Spleen (tissue), 11 donors: ENCODE measurements around the gene TENM3. TPM values are rescaled to one million over a fixed set of nuclear protein-coding genes. Genes with fewer than 3 reads are reported as not detected.

ENCODE experiments used
- DNase-seq: peaks from one replicate; pipeline ENCODE4 v3.0.0-alpha.2; 2020
- H3K27ac ChIP-seq, 8 donors: fragments of 200-600 bp; sonication (generic) in 7 of 8; 1 replicate in 4 of 8; 2 replicates in 4 of 8; pipeline versions ENCODE4 v1.5.0 to v1.8.0; 2016 to 2021; ENCODE audit warnings: inconsistent platforms in 4 of 8, mild to moderate bottlenecking in 4 of 8, moderate library complexity in 1 of 8
- H3K27me3 ChIP-seq, 7 donors: fragments of 200-600 bp; sonication (generic) in 6 of 7; replicated peaks in 1 of 7; 1 replicate in 4 of 7; 2 replicates in 3 of 7; pipeline versions ENCODE4 v1.5.0 to v1.8.0; 2016 to 2021; ENCODE audit warnings: inconsistent platforms in 3 of 7, mild to moderate bottlenecking in 1 of 7
- H3K36me3 ChIP-seq, 6 donors: fragments of 200-600 bp; sonication (generic) in 5 of 6; 1 replicate in 4 of 6; 2 replicates in 2 of 6; pipeline versions ENCODE4 v1.5.0 to v1.8.0; 2016 to 2021; ENCODE audit warnings: inconsistent platforms in 2 of 6
- H3K4me1 ChIP-seq, 6 donors: fragments of 200-600 bp; sonication (generic) in 5 of 6; 1 replicate in 3 of 6; 2 replicates in 3 of 6; pipeline versions ENCODE4 v1.5.0 to v1.8.0; 2016 to 2021; ENCODE audit warnings: inconsistent platforms in 3 of 6
- H3K4me3 ChIP-seq, 8 donors: fragments of 200-600 bp; sonication (generic) in 7 of 8; 1 replicate in 4 of 8; 2 replicates in 4 of 8; pipeline versions ENCODE4 v1.5.0 to v1.8.0; 2016 to 2021; ENCODE audit warnings: inconsistent platforms in 4 of 8, mild to moderate bottlenecking in 4 of 8, moderate library complexity in 2 of 8
- H3K9me3 ChIP-seq, 8 donors: fragments of 200-600 bp; sonication (generic) in 7 of 8; 1 replicate in 4 of 8; 2 replicates in 4 of 8; pipeline versions ENCODE4 v1.5.0 to v1.8.0; 2016 to 2021; ENCODE audit warnings: inconsistent platforms in 4 of 8
- CTCF ChIP-seq, 11 experiments: fragments of 200-600 bp in 7 of 11; fragments of 450-650 bp in 4 of 11; sonication (generic) in 4 of 11; IDR thresholded peaks in 8 of 11; conservative IDR thresholded peaks in 3 of 11; 1 replicate in 7 of 11; 2 replicates in 4 of 11; pipeline versions ENCODE4 v1.4.0 to v1.8.0; 2016 to 2021; ENCODE audit warnings: antibody characterized with exemption in 11 of 11, inconsistent platforms in 4 of 11, mild to moderate bottlenecking in 1 of 11
- POLR2A ChIP-seq, 3 donors: fragments of 450-650 bp; IDR thresholded peaks; one replicate each; pipeline ENCODE4 v1.5.1; 2017; ENCODE audit warnings: antibody characterized with exemption in 3 of 3, mild to moderate bottlenecking in 1 of 3
- POLR2AphosphoS5 ChIP-seq, 3 donors: sonication (generic); formaldehyde crosslinking; IDR thresholded peaks; one replicate each; pipeline ENCODE4 v1.5.1; 2017; ENCODE audit warnings: antibody characterized with exemption in 3 of 3
- WGBS, 5 donors: extraction: QIAGEN DNeasy Blood & Tissue Kit in 3 of 5; methylation state at CpG; one replicate each; pipeline versions ENCODE4 v1.1.5 to v1.1.7; 2013 to 2018; 5-methylcytosine and 5-hydroxymethylcytosine counted together
- intact Hi-C: fragments of 100-400 bp; cut with DNase I; formaldehyde crosslinking; loops from one replicate; pipeline ENCODE4 v1.15.0; 2023; ENCODE audit warnings: low total_unique reads
- polyA plus RNA-seq, 3 donors: library from polyadenylated mRNA; stranded (reverse); fragments of 200-250 nt; gene quantifications; one replicate each; pipeline ENCODE4 v1.2.1, GENCODE V29; 2013
- total RNA-seq, 7 donors: library from RNA; depleted of rRNA in 3 of 7; stranded (reverse); fragments of >200 nt in 3 of 7; fragmentation: NEBNext Ultra II Directional in 4 of 7; extraction: Animal tissue kit (Norgen Biotek cat#: 25700) in 4 of 7; gene quantifications; one replicate each; pipeline versions ENCODE4 v1.1.0 to v1.2.1, GENCODE V29; 2016 to 2021
- donor health status: healthy with polysubstance abuse.
- donor health status: DM: no; HTN: no; CAD: no; lungs with moderate emphysema.
- donor health status: DM: no; HTN: no; CAD: no.
- donor health status: Bipolar disorder and iron deficiency.
- donor health status: healthy.
- donor health status: DM: no; HTN: no; CAD: no.
- donor health status: DM: yes; HTN: yes; CAD: no.

TENM3 gene
- total and polyA plus RNA-seq, 10 donors: 0.37 to 45.6 (median 17.7) TPM

GRCh38 chr4:182819751-182820150, 576.5 kb downstream of the TENM3 start:
- no peak for TF ChIP-seq POLR2AphosphoS5 (IDR thresholded peaks at IDR 0.05)
- TF ChIP-seq POLR2A (IDR thresholded peaks at IDR 0.05): no peak
- TF ChIP-seq CTCF (IDR thresholded peaks at IDR 0.05 in 8 of 11, conservative IDR thresholded peaks at IDR 0.05 in 3 of 11): no peak
- no peaks in the 10 kb centered on the region for H3K9me3 ChIP-seq
- no peak overlapping the region for H3K4me3 ChIP-seq
- intact Hi-C loops: no loop called here
- no peaks in the 10 kb centered on the region for H3K27me3 ChIP-seq
- DNase-seq: no peak
- H3K4me1 ChIP-seq: no peaks in the 10 kb centered on the region
- H3K27ac ChIP-seq: no peak overlapping the region
- no peaks in the 10 kb centered on the region for H3K36me3 ChIP-seq
- WGBS, 5 donors: 86 to 95% (median 89%) methylated on average over 7 of the region's 7 CpGs

GRCh38 chr4:182822554-182822953, 579.4 kb downstream of the TENM3 start:
- WGBS, 5 donors: 73 to 90% (median 83%) methylated on average over 11 of the region's 11 CpGs
- H3K9me3 ChIP-seq: no peaks in the 10 kb centered on the region
- no peak for TF ChIP-seq POLR2A (IDR thresholded peaks at IDR 0.05)
- TF ChIP-seq POLR2AphosphoS5 (IDR thresholded peaks at IDR 0.05): no peak
- TF ChIP-seq CTCF (IDR thresholded peaks at IDR 0.05 in 8 of 11, conservative IDR thresholded peaks at IDR 0.05 in 3 of 11): no peak
- peaks cover 0 to 28% (median 3%) of the 10 kb centered on the region in 7 donors for H3K27me3 ChIP-seq
- intact Hi-C loops: no loop called here
- no peak for DNase-seq
- no peak overlapping the region for H3K4me3 ChIP-seq
- H3K4me1 ChIP-seq: no peaks in the 10 kb centered on the region
- H3K27ac ChIP-seq: no peak overlapping the region
- H3K36me3 ChIP-seq: no peaks in the 10 kb centered on the region

GRCh38 chr4:182823576-182823975, 580.4 kb downstream of the TENM3 start:
- Histone ChIP-seq H3K27me3 (peaks cover 0 to 34% (median 3%) of the 10 kb centered on the region in 7 donors), H3K4me1 (no peaks in the 10 kb centered on the region), H3K36me3 (no peaks in the 10 kb centered on the region), H3K4me3 (no peak overlapping the region), H3K27ac (no peak overlapping the region), H3K9me3 (no peaks in the 10 kb centered on the region)
- 16 to 34% (median 28%) methylated on average over 1 of the region's 1 CpG for WGBS, 5 donors
- no peak for TF ChIP-seq POLR2A (IDR thresholded peaks at IDR 0.05)
- no peak for TF ChIP-seq POLR2AphosphoS5 (IDR thresholded peaks at IDR 0.05)
- no peak for TF ChIP-seq CTCF (IDR thresholded peaks at IDR 0.05 in 8 of 11, conservative IDR thresholded peaks at IDR 0.05 in 3 of 11)
- intact Hi-C loops: no loop called here
- DNase-seq: no peak

GRCh38 chr4:182825003-182825402, 581.8 kb downstream of the TENM3 start:
- TF ChIP-seq POLR2AphosphoS5 (IDR thresholded peaks at IDR 0.05) (no peak), CTCF (IDR thresholded peaks at IDR 0.05 in 8 of 11, conservative IDR thresholded peaks at IDR 0.05 in 3 of 11) (no peak), POLR2A (IDR thresholded peaks at IDR 0.05) (no peak)
- H3K4me1 ChIP-seq: no peaks in the 10 kb centered on the region
- intact Hi-C loops: no loop called here
- no peak for DNase-seq
- WGBS, 5 donors: 58 to 81% (median 68%) methylated on average over 4 to 8 of the region's 8 CpGs
- H3K27ac ChIP-seq: no peak overlapping the region
- no peaks in the 10 kb centered on the region for H3K9me3 ChIP-seq
- peaks cover 0 to 34% (median 3%) of the 10 kb centered on the region in 7 donors for H3K27me3 ChIP-seq
- no peaks in the 10 kb centered on the region for H3K36me3 ChIP-seq
- no peak overlapping the region for H3K4me3 ChIP-seq
